ENCODE measurements around the gene VSIG8.

Gene VSIG8

DNA sequence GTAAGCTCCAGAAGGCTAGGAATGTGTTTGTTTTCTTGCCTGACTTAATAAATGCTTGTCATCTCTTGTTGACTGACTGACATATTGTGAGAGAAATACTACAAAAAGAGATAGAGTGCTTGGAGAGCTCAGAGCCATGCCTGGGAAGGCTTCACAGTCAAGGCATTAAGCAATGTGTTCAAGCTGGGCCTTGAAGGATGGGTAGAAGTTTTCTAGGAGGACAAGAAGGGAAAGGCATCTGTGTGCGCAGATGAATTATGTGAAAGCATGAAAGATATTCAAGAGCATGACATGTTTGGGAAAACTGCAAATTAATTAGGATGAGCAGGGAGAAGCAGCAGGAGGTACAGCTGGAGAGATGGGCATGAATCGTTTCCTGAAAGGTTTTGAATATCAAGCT lies 30.1 kb downstream of the VSIG8 start:
- Histone ChIP-seq H3K79me2 (ENCODE audit: low read length) (no peaks in the 10 kb centered on the region), H3K36me3 (replicated peaks; ENCODE audit: insufficient read depth, low read length) (no peaks in the 10 kb centered on the region), H2AFZ (ENCODE audit: low read length) (no peak overlapping the region), H3K9ac (ENCODE audit: low read length) (no peak overlapping the region), H3K27ac (ENCODE audit: low read length) (no peak overlapping the region), H3F3A (ENCODE audit: insufficient read depth, low read length) (no peaks in the 10 kb centered on the region), H3K4me3 (ENCODE audit: low read length) (no peak overlapping the region), H3K4me1 (ENCODE audit: low read length) (peaks cover 4% of the 10 kb centered on the region), H3K4me2 (ENCODE audit: low read depth, low read length) (no peak overlapping the region), H3K9me2 (replicated peaks; ENCODE audit: insufficient read depth, low read length) (no peaks in the 10 kb centered on the region), H3K9me3 (replicated peaks; ENCODE audit: insufficient read depth, low read length) (no peaks in the 10 kb centered on the region), H4K20me1 (ENCODE audit: insufficient read depth, low read length) (no peaks in the 10 kb centered on the region), H3K27me3 (replicated peaks; ENCODE audit: insufficient read depth, low read length) (no peaks in the 10 kb centered on the region)
- TF ChIP-seq, protein P1, sequence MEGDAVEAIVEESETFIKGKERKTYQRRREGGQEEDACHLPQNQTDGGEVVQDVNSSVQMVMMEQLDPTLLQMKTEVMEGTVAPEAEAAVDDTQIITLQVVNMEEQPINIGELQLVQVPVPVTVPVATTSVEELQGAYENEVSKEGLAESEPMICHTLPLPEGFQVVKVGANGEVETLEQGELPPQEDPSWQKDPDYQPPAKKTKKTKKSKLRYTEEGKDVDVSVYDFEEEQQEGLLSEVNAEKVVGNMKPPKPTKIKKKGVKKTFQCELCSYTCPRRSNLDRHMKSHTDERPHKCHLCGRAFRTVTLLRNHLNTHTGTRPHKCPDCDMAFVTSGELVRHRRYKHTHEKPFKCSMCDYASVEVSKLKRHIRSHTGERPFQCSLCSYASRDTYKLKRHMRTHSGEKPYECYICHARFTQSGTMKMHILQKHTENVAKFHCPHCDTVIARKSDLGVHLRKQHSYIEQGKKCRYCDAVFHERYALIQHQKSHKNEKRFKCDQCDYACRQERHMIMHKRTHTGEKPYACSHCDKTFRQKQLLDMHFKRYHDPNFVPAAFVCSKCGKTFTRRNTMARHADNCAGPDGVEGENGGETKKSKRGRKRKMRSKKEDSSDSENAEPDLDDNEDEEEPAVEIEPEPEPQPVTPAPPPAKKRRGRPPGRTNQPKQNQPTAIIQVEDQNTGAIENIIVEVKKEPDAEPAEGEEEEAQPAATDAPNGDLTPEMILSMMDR (IDR thresholded peaks at IDR 0.05; ENCODE audit: low read length) = no peak
- TF ChIP-seq EZH2phosphoT487 (IDR thresholded peaks at IDR 0.05; ENCODE audit: low read length) (no peak), EZH2 (optimal IDR thresholded peaks at IDR 0.05; ENCODE audit: low read depth, low read length) (no peak)
- DNase-seq = no peak

DNA sequence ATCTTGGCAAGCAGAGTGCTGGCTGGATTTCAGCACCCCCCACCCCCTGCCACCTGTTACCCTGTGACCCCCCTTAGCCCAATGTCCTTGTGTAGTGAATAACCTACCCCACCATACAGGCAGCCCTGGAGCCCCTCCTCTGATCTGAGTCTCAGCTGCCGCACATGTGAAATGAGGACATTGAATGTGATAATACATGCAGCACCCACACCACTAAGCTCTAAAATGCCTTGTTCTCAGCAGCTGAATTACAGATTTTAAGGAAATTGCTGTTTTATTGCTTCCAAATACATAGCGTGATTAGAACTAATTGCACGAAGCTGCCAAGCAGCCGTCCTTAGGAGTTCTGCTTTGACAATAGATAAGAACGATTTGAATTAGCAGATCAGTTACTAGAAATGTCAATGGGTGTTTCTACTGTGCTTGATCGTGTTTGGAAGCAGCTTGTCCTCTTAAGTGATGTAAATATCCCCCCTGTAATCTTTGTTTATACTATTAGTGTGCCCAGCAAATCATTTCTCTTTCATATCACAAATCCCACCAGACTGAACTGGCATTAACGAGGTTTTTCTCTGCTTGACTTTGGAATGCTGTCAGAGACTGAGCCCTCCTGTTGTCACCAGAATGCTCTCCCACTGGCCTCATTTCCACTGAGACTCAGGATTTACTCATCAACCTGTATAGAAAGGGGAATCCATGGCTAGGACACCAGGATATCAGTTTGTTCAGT lies 30.9 kb downstream of the VSIG8 start:
- no peaks in the 10 kb centered on the region for H3K27me3 ChIP-seq (replicated peaks; ENCODE audit: insufficient read depth, low read length)
- no peaks in the 10 kb centered on the region for H3F3A ChIP-seq (ENCODE audit: insufficient read depth, low read length)
- H3K9ac ChIP-seq (ENCODE audit: low read length) = no peak overlapping the region
- H3K9me3 ChIP-seq (replicated peaks; ENCODE audit: insufficient read depth, low read length) = no peaks in the 10 kb centered on the region
- H4K20me1 ChIP-seq (ENCODE audit: insufficient read depth, low read length) = no peaks in the 10 kb centered on the region
- TF ChIP-seq EZH2 (optimal IDR thresholded peaks at IDR 0.05; ENCODE audit: low read depth, low read length) (no peak), EZH2phosphoT487 (IDR thresholded peaks at IDR 0.05; ENCODE audit: low read length) (no peak)
- TF ChIP-seq, protein P1 (IDR thresholded peaks at IDR 0.05; ENCODE audit: low read length) = no peak
- no peak overlapping the region for H3K4me3 ChIP-seq (ENCODE audit: low read length)
- no peak overlapping the region for H3K27ac ChIP-seq (ENCODE audit: low read length)
- H2AFZ ChIP-seq (ENCODE audit: low read length) = no peak overlapping the region
- no peak for DNase-seq
- no peak overlapping the region for H3K4me2 ChIP-seq (ENCODE audit: low read depth, low read length)
- H3K36me3 ChIP-seq (replicated peaks; ENCODE audit: insufficient read depth, low read length) = no peaks in the 10 kb centered on the region
- H3K4me1 ChIP-seq (ENCODE audit: low read length) = peaks cover 7% of the 10 kb centered on the region
- no peaks in the 10 kb centered on the region for H3K79me2 ChIP-seq (ENCODE audit: low read length)
- H3K9me2 ChIP-seq (replicated peaks; ENCODE audit: insufficient read depth, low read length) = no peaks in the 10 kb centered on the region

DNA sequence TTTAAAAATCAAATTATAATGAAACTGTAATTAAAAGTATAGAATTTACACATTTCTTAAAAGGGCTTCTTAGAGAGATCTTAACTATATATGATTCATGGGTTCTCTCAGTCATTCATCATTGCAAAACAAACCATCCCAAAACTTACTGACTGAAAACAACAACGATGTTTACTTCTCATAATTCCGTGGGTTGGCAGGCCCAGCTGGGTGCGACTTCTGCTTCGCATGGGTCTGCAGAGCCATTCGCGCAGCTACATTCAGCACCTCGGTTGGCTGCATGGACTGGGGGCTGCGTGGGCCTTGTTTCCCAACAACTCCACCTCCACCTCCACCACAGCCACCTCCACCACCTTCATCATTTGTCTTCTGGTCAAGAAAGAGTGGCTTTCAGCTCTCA lies 31.7 kb downstream of the VSIG8 start:
- Histone ChIP-seq H3K79me2 (ENCODE audit: low read length) (no peaks in the 10 kb centered on the region), H3K9me3 (replicated peaks; ENCODE audit: insufficient read depth, low read length) (no peaks in the 10 kb centered on the region), H3K27me3 (replicated peaks; ENCODE audit: insufficient read depth, low read length) (no peaks in the 10 kb centered on the region), H3K4me1 (ENCODE audit: low read length) (peaks cover 15% of the 10 kb centered on the region), H3K36me3 (replicated peaks; ENCODE audit: insufficient read depth, low read length) (no peaks in the 10 kb centered on the region), H3K9me2 (replicated peaks; ENCODE audit: insufficient read depth, low read length) (no peaks in the 10 kb centered on the region), H3K27ac (ENCODE audit: low read length) (no peak overlapping the region), H3F3A (ENCODE audit: insufficient read depth, low read length) (peaks cover 2% of the 10 kb centered on the region; the same call in 1 of the 2 replicates), H3K4me2 (ENCODE audit: low read depth, low read length) (no peak overlapping the region), H2AFZ (ENCODE audit: low read length) (no peak overlapping the region), H3K9ac (ENCODE audit: low read length) (no peak overlapping the region), H3K4me3 (ENCODE audit: low read length) (no peak overlapping the region), H4K20me1 (ENCODE audit: insufficient read depth, low read length) (no peaks in the 10 kb centered on the region)
- no peak for TF ChIP-seq EZH2phosphoT487 (IDR thresholded peaks at IDR 0.05; ENCODE audit: low read length)
- no peak for TF ChIP-seq EZH2 (optimal IDR thresholded peaks at IDR 0.05; ENCODE audit: low read depth, low read length)
- TF ChIP-seq, protein P1 (IDR thresholded peaks at IDR 0.05; ENCODE audit: low read length) = no peak
- DNase-seq = no peak

Data from MM.1S (cell line).